ENCODE results near the gene MYO1B. TPM values are rescaled to one million over a fixed set of nuclear protein-coding genes. Genes with fewer than 3 reads are reported as not detected.
A peak's percentile ranks its signal among the peaks of the same experiment; 100 is the strongest.
"Not testable (repeated sequence)": the region's sequence is repeated elsewhere in the genome, so short reads cannot be mapped to it uniquely, and the experiment has no call there.

Gene MYO1B
- polyA plus RNA-seq, 3 donors: 105 to 122 (median 121) TPM

DNA sequence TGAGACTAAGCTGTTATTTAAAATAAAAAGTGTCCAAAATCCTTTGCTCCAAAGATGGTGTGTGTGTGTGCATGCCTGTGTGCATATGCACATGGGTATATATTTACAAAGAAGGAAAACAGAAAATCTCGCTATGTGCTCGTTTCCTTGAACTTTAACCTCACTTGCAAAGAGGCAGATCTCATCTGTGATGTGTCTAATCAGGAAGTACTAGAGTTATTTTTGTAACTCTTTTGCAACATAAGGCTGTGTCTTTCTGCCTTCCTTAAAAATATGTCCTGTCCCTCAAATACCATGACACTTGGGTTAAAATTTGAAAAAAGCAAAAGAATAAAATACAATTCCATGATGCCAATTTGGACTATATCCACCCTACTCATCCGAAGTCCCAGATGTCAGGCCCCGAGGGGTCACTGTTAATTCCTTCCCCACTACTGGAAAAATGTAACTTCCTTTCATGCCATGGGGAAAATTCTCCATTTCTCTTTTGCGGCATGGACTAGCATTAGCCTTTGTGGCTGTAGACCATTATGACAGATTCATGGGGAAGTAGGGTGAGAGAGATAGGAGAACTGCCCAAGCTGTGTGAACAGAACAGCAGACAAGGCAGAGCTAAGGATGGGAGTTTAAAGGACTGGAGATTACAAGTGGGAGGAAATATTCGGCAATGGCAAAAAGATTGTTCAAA, 191.3 kb downstream of the MYO1B start:
- DNase-seq (ENCODE audit: low read depth in 3 of 3, low spot score in 2 of 3): no peak

DNA sequence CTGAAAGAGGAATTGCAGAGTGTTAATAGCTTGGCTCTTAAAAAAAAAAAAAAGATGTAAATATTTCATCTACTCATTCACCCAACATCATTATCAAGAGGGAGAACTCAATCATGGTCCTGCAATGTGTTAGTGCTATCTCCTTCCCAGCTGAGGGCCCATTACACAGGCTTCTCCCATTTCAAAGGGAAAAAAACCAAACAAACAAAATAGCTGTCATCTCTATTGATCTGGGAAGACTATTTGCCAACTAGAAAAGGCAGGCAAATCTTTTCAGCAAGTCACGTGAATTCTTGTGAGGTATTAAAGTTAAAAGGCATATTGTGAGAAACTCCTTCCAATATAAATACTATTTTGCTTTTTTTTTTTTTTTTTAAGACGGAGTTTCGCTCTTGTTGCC, 194.3 kb downstream of the MYO1B start:
- DNase-seq (ENCODE audit: low read depth in 3 of 3, low spot score in 2 of 3): no peak

DNA sequence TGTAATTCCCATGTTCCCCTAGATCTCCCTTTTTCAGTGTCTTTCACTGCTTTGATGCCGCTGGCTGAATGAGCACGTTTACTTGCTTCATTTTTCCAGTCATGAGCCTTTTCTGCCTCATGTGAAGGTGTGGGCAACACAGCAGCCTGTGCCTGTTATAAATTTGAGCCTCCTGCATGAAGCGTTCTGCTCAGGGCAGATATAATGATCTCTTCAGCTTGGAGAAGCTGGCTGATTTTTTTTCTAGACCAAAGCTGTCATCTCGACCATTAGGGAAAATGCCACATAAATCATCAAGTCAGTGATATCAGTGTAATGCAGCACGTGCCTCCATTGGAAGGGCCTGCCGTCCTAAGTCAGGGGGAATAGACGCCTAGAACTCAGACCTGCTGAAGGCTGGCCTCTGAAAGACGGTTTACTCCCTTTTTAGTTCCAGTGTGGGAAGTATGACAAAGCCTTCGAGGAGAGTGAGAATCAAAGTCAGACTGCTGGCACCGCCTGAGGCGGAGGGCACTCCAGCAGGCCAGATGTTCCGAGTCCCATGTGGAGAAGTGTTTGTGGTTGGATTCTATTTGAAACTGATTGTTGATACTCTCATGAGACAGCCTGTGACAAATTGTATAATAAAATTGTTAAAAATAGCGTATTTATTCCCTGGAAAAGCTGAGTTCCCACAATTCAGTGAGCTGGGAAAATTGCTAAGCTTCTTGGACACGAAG, 196.5 kb downstream of the MYO1B start:
- DNase-seq (ENCODE audit: low read depth in 3 of 3, low spot score in 2 of 3): no peak

DNA sequence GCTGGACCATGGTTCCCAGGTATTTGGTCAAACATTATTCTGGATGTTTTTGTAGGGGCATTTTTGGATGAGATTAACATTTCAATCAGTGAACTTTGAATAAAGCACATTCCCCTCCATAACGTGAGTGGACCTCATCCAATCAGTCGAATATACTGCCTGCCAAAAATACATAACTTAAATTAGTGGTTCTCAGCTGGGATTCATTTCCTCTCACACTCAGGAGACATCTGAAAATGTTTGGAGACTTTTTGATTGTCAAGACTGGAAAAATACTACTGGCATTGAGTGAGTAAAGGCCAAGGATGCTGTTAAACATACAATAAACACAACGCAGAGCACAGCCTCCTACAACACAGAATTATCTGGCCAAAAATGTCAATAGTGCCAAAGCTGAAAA, 198.2 kb downstream of the MYO1B start:
- no peak for DNase-seq (ENCODE audit: low read depth in 3 of 3, low spot score in 2 of 3)

DNA sequence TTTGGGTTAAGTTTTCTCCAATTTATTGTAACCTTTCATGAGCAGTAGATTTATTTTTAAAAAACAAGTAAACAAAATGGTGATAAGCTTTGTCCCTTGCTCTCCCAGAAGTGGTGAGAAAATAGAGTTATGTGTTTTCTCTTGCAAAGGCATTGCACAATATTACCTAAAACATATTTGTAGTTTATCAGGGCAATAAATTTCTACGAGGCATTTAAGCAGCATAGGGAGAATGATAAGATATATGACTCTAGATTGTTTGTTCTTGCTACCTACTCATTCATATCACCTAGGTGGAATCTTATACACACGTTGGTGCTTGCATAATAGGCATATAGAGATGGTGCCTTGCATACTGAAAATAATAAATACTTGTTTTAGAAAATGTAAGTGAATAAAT, 201.7 kb downstream of the MYO1B start:
- DNase-seq (ENCODE audit: low read depth in 3 of 3, low spot score in 2 of 3): no peak

DNA sequence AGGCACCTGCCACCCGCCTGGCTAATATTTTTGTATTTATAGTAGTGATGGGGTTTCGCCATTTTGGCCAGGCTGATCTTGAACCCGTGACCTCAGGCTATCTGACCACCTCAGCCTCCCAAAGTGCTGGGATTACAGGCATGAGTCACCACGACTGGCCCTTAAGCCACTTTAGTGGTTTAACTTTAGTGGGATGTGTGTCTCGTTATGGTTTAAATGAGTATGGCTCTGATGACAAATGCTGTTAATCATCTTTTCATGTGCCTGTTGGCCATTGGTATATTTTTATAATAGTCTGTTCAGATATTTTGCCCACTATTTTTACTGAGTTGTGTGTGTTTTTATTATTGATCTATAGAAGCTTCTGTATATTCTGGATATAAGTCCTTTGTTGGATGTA, 205.9 kb downstream of the MYO1B start:
- DNase-seq (ENCODE audit: low read depth in 3 of 3, low spot score in 2 of 3): no peak

DNA sequence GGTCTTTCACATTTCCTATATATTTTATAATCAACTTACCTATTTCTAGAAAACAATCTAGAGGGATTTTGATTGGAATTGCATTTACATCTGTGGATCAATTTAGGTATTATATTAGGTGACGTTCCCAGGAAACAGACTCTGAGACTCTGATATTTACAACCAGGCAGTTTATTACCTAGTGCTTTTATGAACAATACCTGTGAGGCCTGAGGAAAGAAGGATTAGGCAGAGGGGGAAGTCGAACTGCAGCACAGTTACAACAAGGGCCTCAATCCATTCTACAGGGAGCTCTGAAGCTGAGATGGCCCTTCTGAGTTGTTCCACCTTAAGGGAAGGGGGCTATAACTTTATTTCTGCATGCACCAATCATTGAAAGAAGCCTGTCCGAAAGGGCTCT, 206.9 kb downstream of the MYO1B start:
- DNase-seq (ENCODE audit: low read depth in 3 of 3, low spot score in 2 of 3): no peak

DNA sequence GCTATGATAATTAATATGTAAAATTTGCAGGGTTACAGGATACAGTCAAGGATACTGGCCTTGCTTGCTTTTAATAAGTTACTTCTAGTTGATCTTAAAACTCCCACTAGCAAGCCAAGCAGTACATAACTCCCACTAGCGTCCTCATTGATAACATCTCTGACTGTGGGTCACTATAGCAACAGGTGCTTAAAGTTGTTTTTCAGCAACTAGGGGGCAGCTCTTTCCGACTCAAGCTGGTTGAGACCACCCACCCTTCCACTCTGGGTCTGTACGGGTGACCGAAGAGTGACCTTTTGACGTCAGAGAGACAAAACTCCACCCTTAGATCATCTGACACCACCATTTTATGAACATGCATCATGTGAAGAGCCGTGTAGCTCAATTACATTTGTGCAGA, 208.6 kb downstream of the MYO1B start:
- DNase-seq (ENCODE audit: low read depth in 3 of 3, low spot score in 2 of 3): peak in 1 of 3 donors; percentile 36

DNA sequence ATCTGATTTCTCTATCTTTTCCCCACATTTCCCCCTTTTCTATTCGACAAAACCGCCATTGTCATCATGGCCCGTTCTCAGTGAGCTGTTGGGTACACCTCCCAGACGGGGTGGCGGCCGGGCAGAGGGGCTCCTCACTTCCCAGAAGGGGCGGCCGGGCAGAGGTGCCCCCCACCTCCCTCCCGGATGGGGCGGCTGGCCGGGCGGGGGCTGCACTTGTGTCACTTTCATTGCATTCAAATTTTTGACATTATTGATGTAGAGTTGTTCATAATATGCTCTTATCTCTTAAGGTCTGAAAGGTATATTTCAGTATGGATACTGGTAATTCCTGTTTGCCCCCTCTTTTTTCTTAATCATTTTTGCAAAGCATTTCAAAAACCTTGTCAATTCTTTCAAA, 211.3 kb downstream of the MYO1B start:
- DNase-seq (ENCODE audit: low read depth in 3 of 3, low spot score in 2 of 3): not testable (repeated sequence)

DNA sequence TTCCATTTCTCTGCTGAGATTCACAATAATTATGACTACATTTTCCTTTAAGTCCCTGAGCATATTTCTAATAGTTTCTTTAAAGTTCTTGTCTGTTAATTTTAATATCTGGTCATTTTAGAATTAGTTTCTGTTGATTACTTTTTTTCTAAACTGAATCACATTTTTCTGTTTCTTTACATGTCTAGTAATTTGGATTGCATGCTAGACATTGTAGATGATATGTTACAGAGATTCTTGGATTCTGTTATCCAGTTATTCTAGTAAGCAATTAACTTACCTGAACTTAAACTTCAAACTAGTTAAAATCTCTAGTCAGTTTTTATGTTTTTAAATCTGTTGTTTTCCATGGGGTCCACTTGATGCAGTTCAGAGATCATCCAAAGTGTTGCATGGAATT, 214.0 kb downstream of the MYO1B start:
- no peak for DNase-seq (ENCODE audit: low read depth in 3 of 3, low spot score in 2 of 3)

DNA sequence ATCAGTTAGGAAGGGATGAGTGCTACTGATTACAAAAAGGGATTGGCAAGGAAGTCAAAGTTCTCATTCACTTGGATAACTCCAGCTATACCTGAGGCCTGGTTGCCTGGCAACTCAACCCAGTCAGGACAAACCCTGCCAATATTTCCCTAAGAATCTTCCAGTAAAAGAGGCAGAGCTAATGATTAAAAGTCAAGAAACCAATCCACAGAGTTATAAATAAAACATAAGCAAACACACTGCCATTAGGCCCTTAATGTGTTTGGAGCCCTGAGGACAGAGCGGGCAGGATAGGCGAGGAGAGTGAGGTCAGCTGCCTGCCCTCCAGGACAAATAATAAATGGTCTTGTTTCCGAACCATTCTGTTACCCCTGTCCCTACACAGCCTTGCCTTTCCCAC, 217.2 kb downstream of the MYO1B start:
- peak in 1 of 3 donors; percentile 36 for DNase-seq (ENCODE audit: low read depth in 3 of 3, low spot score in 2 of 3)

DNA sequence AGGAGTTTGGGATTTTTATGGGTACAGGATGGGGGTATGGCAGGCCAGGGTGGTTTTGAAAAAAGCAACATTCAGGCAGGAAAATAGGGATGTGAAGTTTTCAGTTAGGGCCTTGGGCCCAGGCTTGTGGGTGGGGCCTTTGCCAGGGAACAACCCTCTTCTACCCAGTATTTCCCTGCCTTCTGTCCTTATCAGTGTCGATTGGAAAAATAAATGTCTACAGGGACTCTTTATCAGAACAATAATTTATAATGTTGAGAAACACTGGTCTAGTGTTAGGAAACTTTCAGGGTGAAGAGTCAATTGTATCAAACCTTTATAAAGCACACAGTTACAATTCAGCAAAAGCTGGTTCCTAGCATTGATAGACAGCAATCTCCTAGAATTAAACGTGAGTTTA, 218.6 kb downstream of the MYO1B start:
- DNase-seq (ENCODE audit: low read depth in 3 of 3, low spot score in 2 of 3): no peak

DNA sequence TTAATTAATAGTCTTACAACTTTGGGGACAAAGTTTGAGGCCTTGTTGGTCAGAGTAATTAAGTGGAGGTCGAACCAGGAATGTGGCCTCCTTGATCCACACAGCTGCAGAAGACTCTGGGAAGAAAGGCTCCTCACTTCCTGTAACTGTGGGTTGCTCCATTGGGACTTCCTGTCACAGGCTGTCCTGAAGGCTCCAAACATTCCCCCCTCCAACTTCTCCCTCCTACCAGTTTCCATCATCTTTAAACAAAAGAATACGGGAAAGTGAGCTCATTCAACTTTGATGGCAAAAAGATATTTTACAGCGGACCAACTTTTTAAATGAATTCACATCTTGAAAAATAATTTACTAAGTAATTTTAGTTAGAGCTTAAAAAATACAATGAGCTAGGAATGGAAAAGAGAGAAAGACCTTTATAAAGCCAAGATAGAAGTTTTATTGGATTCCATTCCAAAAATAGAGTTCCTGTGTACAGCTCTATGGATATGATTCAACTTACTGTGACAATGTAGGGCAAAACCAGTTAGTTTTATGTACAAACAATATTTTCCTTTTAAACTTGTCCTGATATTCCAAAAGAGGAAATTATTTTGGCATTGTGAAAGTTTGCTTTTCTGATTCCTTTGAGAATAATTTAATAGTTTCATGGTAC, 220.7 kb downstream of the MYO1B start:
- no peak for DNase-seq (ENCODE audit: low read depth in 3 of 3, low spot score in 2 of 3)

DNA sequence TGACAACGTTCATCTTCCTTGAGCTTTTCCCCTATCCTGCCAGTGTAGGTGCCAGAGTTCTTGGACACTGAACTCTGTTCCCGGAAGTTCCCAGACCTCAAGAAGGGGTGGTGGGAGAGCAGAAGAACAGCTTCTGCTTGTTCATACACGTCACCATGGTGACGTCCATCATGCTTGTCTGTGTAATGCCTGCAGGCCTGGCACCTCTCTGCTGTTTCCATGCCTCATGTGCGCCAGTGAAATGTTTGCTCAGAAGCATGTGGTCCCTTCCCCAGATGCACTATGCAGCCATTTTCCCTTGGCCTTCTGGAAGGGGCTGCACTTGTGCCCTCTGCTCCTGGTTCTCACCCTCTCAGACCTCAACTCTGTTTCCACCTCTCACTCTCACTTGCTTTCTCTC, 221.9 kb downstream of the MYO1B start:
- no peak for DNase-seq (ENCODE audit: low read depth in 3 of 3, low spot score in 2 of 3)

DNA sequence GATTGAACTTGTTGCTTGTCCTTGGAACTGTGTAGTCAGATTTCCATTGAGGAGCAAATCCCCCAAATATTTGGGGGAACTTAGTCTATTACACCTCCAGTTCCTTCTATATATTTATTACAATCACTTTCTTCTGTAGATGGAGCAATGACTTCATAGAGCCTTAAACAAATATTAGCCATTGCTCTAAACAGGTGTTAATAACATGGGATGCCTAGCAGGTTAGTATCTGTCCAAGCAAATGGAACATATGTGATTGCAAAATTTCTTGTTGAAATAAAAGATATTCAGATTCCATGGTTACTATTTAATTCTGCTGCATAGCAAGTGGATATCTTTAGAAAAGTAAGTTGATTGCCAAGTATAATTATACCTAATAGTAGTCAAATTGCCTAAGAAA, 225.1 kb downstream of the MYO1B start:
- no peak for DNase-seq (ENCODE audit: low read depth in 3 of 3, low spot score in 2 of 3)

DNA sequence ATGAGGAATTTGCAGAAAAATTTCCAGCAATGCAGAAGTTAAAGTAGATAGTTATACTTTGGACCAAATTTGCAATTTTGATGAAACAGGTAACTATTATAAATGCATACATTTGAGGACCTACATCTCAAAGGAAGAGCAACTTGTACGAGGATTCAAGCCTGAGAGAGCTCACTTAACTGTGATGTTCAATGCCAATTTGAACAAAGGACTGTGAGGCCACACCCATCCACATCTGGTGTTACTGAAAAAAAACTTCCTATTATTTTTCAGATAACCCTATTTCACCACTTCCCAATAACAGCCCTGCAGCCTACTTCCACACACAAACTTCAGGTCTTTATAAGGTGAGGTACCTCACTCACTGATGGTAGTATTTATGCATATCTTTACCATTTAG, 229.3 kb downstream of the MYO1B start:
- no peak for DNase-seq (ENCODE audit: low read depth in 3 of 3, low spot score in 2 of 3)

Other genes starting within 250 kb of the MYO1B start
- 100 to 1,000 TPM; 144 to 163 (median 153) TPM for gene STAT1, start 231.2 kb upstream of the MYO1B start, polyA plus RNA-seq (ENCODE audit: insufficient read length in 3 of 3)
- 10 to 100 TPM in 1 of 3 donors, 1 to 10 TPM in 2; 5.7 to 11.7 (median 8.3) TPM for gene STAT4, start 94.4 kb upstream of the MYO1B start, polyA plus RNA-seq (ENCODE audit: insufficient read length in 3 of 3)